ENCODE results near the gene GET4.
"Not testable (repeated sequence)": the region's sequence is repeated elsewhere in the genome, so short reads cannot be mapped to it uniquely, and the experiment has no call there.

GET4 gene

DNA sequence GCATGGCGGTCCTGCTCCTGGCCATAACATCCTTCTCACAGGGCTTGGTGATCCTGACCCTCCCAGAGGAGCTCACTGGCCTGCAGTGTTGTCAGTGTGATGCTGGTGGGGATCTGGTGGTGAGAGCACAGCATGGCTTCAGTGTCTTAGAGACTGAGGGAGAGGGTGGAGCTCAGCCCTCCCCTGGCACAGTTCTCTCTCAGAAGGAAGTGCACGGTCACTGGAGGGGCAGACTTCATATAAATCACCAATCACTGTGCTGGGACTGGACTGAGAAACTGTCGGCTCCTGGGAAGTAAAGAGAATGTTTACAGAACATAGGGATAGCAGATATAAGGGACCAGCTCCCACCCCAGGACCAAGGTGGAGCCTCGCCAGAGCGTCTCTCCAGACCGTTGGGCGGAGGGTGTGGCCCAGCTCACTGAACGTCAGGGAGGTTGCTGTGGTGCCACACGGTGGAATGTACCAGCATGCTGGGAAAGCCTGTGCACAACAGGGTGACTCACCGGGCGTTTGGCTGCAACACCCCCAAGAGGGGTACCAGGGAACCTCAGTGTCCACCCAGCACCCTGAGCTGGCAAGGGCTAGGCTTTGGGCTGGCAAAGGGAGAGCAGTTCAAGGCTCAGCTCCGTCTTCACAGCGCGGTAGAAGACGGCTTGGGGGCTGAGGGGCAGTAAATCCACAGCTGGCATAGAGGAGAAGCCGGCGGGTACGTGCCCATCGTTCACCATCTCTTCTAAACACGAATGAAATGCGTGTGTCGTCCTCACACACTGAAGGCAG lies 8.8 kb upstream of the GET4 start:
- in situ Hi-C loops (cut with MboI; ENCODE audit: low pct_unique_long_range_greater_than_20kb, low sequenced_read_pairs, unreplicated experiment), result loop anchor here (10.0 kb wide), 1 partner anchor 83 kb away; no protein-coding TSS in a partner anchor
- no peak for DNase-seq (ENCODE audit: low spot score)
- TF ChIP-seq, protein P1, sequence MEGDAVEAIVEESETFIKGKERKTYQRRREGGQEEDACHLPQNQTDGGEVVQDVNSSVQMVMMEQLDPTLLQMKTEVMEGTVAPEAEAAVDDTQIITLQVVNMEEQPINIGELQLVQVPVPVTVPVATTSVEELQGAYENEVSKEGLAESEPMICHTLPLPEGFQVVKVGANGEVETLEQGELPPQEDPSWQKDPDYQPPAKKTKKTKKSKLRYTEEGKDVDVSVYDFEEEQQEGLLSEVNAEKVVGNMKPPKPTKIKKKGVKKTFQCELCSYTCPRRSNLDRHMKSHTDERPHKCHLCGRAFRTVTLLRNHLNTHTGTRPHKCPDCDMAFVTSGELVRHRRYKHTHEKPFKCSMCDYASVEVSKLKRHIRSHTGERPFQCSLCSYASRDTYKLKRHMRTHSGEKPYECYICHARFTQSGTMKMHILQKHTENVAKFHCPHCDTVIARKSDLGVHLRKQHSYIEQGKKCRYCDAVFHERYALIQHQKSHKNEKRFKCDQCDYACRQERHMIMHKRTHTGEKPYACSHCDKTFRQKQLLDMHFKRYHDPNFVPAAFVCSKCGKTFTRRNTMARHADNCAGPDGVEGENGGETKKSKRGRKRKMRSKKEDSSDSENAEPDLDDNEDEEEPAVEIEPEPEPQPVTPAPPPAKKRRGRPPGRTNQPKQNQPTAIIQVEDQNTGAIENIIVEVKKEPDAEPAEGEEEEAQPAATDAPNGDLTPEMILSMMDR (IDR thresholded peaks at IDR 0.05; ENCODE audit: extremely low read depth, insufficient read depth, missing control alignments), result no peak

DNA sequence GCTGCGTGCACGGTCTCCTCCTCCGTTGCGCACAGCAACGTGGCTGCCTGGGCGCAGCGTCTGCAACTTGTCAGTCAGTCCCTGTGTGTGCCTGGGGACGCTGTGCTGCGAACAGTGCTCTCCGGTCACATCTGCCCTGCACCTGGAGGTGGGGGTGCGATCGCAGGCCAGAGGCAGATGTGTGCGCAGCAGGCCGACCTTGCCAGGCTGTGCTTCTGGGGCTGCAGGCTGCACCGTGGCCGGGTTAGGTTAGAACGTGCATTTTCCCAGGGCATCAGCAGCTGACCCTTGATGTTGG lies 8.2 kb upstream of the GET4 start:
- in situ Hi-C loops (cut with MboI; ENCODE audit: low pct_unique_long_range_greater_than_20kb, low sequenced_read_pairs, unreplicated experiment), result loop anchor here (10.0 kb wide), 1 partner anchor 83 kb away; no protein-coding TSS in a partner anchor
- TF ChIP-seq, protein P1 (IDR thresholded peaks at IDR 0.05; ENCODE audit: extremely low read depth, insufficient read depth, missing control alignments), result no peak
- DNase-seq (ENCODE audit: low spot score), result no peak

DNA sequence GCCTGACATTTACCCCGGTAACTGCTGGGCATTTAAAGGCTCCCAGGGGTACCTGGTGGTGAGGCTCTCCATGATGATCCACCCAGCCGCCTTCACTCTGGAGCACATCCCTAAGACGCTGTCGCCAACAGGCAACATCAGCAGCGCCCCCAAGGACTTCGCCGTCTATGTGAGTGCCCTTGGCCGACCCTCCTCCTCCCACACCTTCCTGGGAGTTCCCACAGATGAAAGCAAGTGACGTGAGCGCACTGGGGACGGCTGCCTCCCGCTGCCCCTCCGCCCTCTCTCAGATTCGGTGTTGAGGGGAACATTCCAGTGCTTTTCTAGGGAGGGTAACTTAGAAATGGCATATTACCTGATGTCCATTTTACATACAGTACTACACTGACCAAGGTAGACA lies 7.0 kb upstream of the GET4 start:
- no peak for DNase-seq (ENCODE audit: low spot score)
- TF ChIP-seq, protein P1 (IDR thresholded peaks at IDR 0.05; ENCODE audit: extremely low read depth, insufficient read depth, missing control alignments), result no peak
- in situ Hi-C loops (cut with MboI; ENCODE audit: low pct_unique_long_range_greater_than_20kb, low sequenced_read_pairs, unreplicated experiment), result loop anchor here (10.0 kb wide), 1 partner anchor 85 kb away; no protein-coding TSS in a partner anchor

DNA sequence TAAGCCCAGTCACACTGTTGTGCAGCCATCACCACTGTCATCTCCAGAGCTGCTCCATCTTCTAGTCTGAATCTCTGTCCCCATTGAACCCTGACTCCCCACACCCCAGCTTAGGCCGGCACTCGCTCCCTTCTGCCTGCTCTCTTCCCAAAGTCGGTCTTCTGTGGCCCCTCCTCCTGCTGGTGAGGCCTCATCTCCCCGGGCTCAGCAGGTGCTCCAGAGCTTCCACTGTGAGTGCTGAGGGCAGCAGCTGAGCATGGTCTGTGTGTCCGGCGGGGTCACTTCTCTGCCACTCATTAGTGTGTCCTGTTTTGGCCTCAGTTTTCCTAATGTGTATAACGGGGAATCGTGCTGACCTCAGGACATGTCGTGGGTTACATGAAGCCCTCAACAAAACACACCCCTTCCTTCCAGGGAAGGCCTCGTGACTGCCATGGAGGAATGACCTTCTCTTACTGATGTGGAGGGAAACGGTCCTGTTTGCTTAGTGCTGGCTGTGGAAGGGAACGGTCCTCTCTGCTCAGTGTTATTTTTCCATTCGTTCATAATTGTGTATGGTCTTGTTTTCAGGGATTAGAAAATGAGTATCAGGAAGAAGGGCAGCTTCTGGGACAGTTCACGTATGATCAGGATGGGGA lies 4.3 kb upstream of the GET4 start:
- TF ChIP-seq, protein P1 (IDR thresholded peaks at IDR 0.05; ENCODE audit: extremely low read depth, insufficient read depth, missing control alignments), result no peak

DNA sequence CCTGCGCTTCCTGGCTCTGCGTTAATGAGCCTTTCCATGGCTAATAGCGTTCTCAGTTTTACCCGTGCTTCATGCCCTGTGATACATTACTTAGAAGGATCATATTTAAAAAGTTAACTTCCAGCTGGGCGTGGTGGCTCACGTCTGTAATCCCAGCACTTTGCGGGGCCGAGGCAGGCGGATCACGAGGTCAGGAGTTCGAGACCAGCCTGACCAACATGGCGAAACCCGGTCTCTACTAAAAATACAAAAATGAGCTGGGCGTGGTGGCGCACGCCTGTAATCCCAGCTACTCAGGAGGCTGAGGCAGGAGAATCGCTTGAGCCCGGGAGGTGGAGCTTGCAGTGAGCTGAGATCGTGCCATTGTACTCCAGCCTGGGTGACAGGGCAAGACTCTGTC lies 3.7 kb upstream of the GET4 start:
- in situ Hi-C loops (cut with MboI; ENCODE audit: low pct_unique_long_range_greater_than_20kb, low sequenced_read_pairs, unreplicated experiment); DNase-seq (ENCODE audit: low spot score): not testable (repeated sequence)

More for the DNA sequence above, 4.3 kb upstream of the GET4 start:
- in situ Hi-C loops (cut with MboI; ENCODE audit: low pct_unique_long_range_greater_than_20kb, low sequenced_read_pairs, unreplicated experiment), result no loop called here
- no peak for DNase-seq (ENCODE audit: low spot score)

DNA sequence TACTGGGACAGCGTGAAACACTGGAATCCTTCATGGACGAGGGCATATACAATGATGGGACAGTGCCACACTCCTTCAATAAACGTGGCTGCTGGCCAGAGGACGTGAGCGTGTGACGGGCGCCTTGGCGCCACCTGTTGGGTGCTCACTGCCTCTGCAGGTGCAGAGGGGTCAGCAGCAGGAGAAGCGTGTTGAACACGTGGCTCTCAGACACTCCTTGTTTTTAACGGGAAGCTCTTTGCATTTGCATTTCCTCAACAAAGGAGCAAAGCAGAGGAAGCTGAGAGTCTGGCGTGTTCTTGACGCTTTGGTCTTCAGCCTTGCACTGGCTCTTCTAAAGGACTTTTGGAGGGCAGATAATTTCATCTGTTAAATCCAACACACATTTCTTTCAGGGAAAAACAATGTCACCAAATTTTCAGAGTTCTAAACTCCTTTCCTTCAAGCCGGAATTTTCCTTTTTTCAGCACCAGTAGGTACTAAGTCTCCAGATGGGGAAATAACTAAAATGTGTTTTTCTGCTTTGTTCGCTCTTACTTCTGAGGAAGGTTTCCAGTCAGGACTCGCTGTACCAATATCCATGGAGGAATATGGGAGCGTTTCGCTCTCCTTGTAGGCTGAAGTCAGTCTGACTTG lies 2.9 kb upstream of the GET4 start:
- TF ChIP-seq, protein P1 (IDR thresholded peaks at IDR 0.05; ENCODE audit: extremely low read depth, insufficient read depth, missing control alignments), result peak; percentile 98
- in situ Hi-C loops (cut with MboI; ENCODE audit: low pct_unique_long_range_greater_than_20kb, low sequenced_read_pairs, unreplicated experiment), result no loop called here
- peak; percentile 88 for DNase-seq (ENCODE audit: low spot score)
